HepG2 (cell line): ENCODE measurements around the gene GYG1. TPM values are rescaled to one million over a fixed set of nuclear protein-coding genes. Genes with fewer than 3 reads are reported as not detected.

ENCODE experiments used
- BORCS8-MEF2B ChIP-seq: sonication (generic); formaldehyde crosslinking; IDR thresholded peaks from 2 replicates; pipeline ENCODE4 v1.8.0; 2022; ENCODE audit warnings: mild to moderate bottlenecking, missing genetic modification reagents
- HNF1A ChIP-seq, 2 experiments: sonication (generic) in 1 of 2; formaldehyde crosslinking in 1 of 2; IDR thresholded peaks; 2 replicates each; pipeline versions ENCODE4 v1.4.0 to v1.6.1; 2016 to 2020; ENCODE audit warnings: borderline replicate concordance in 1 of 2, low read depth in 1 of 2, mild to moderate bottlenecking in 1 of 2, missing genetic modification reagents in 1 of 2
- HNF4A ChIP-seq: sonication (generic); formaldehyde crosslinking; IDR thresholded peaks from 2 replicates; pipeline ENCODE4 v1.4.0; 2020; ENCODE audit warnings: missing genetic modification reagents
- NFIC ChIP-seq: IDR thresholded peaks from 2 replicates; pipeline ENCODE4 v1.6.1; 2012; ENCODE audit warnings: mild to moderate bottlenecking, low read length, inconsistent platforms
- RCOR2 ChIP-seq: IDR thresholded peaks from 2 replicates; pipeline ENCODE4 v1.6.1; 2016; ENCODE audit warnings: missing biosample characterization, missing genetic modification reagents
- SIX4 ChIP-seq: sonication (generic); formaldehyde crosslinking; IDR thresholded peaks from 2 replicates; pipeline ENCODE4 v1.4.0; 2020; ENCODE audit warnings: missing genetic modification reagents
- SOX13 ChIP-seq, 3 experiments: fragments of 450-650 bp in 1 of 3; sonication (generic) in 1 of 3; formaldehyde crosslinking in 1 of 3; IDR thresholded peaks in 2 of 3; conservative IDR thresholded peaks in 1 of 3; 2 replicates each; pipeline versions ENCODE4 v1.5.0 to v1.6.1; 2016 to 2020; ENCODE audit warnings: antibody characterized with exemption in 1 of 3, mild to moderate bottlenecking in 1 of 3, missing compliant biosample characterization in 1 of 3, missing genetic modification reagents in 1 of 3, moderate library complexity in 1 of 3
- SOX6 ChIP-seq, 2 experiments: fragments of 450-650 bp in 1 of 2; sonication (generic) in 1 of 2; formaldehyde crosslinking in 1 of 2; IDR thresholded peaks; 2 replicates each; pipeline versions ENCODE4 v1.4.0 to v1.6.1; 2017 to 2020; ENCODE audit warnings: antibody characterized with exemption in 1 of 2, mild to moderate bottlenecking in 1 of 2, missing genetic modification reagents in 1 of 2
- SRSF4 ChIP-seq: fragments of 200-400 bp; formaldehyde crosslinking; IDR thresholded peaks from one replicate; pipeline ENCODE4 v1.6.1; 2018; ENCODE audit warnings: mild to moderate bottlenecking, low read depth, low read length, moderate library complexity; ENCODE audit not compliant: poor library complexity, severe bottlenecking
- TFAP4 ChIP-seq: sonication (generic); IDR thresholded peaks from 2 replicates; pipeline ENCODE4 v1.6.1; 2016; ENCODE audit warnings: low read depth, borderline replicate concordance
- ZGPAT ChIP-seq: IDR thresholded peaks from 2 replicates; pipeline ENCODE4 v1.6.1; 2016; ENCODE audit warnings: mild to moderate bottlenecking
- ZNF280D ChIP-seq: sonication (generic); formaldehyde crosslinking; IDR thresholded peaks from 2 replicates; pipeline ENCODE4 v1.5.1; 2020; ENCODE audit warnings: mild to moderate bottlenecking, missing genetic modification reagents
- ZNF331 ChIP-seq: sonication (generic); formaldehyde crosslinking; IDR thresholded peaks from 2 replicates; pipeline ENCODE4 v1.4.0; 2020; ENCODE audit warnings: missing genetic modification reagents
- ZNF574 ChIP-seq: sonication (generic); formaldehyde crosslinking; IDR thresholded peaks from 2 replicates; pipeline ENCODE4 v1.4.0; 2020; ENCODE audit warnings: missing genetic modification reagents
- ZNF709 ChIP-seq: sonication (generic); formaldehyde crosslinking; IDR thresholded peaks from 2 replicates; pipeline ENCODE4 v1.5.0; 2020; ENCODE audit warnings: mild to moderate bottlenecking, missing genetic modification reagents
- polyA plus RNA-seq, 8 experiments: library from polyadenylated mRNA; depleted of rRNA in 3 of 8; stranded (reverse) in 7 of 8; unstranded in 1 of 8; fragments of >200 nt; fragmentation: Illumina TruSeq in 4 of 8; extraction: Trizol in 4 of 8; gene quantifications; 2 replicates each; pipeline versions ENCODE4 v1.2.1 to v1.2.3, GENCODE V29; 2011 to 2016; ENCODE audit warnings: low read depth in 4 of 8, missing spikeins in 1 of 8, mixed read lengths in 1 of 8; ENCODE audit not compliant: insufficient read depth in 1 of 8
- total RNA-seq, 5 experiments: library from RNA; depleted of rRNA; stranded (reverse); fragments of >200 nt; fragmentation: Illumina TruSeq; extraction: Trizol; gene quantifications; 2 replicates each; pipeline ENCODE4 v1.2.3, GENCODE V29; 2016; ENCODE audit warnings: low read depth in 1 of 5

GYG1 gene
- total and polyA plus RNA-seq, 2 of the 13 experiments (the other 11 are each of a cell fraction or from before 2014, with no cell fraction given): 15.7 to 28.1 TPM

GRCh38 chr3:149010504-149010951, 19.2 kb downstream of the GYG1 start (continued):
- TF ChIP-seq ZNF709 (CRISPR knock-in tag): 0 out of 2 replicates have a peak, but pooled peaks have one; percentile 37
- TF ChIP-seq HNF4A (CRISPR knock-in tag): peak; percentile 78
- TF ChIP-seq HNF1A (IDR thresholded peaks at IDR 0.05; ENCODE audit: low read depth): no peak
- peak; percentile 51; the same call in 1 of the 2 replicates for TF ChIP-seq HNF1A (CRISPR knock-in tag; IDR thresholded peaks at IDR 0.05; ENCODE audit: borderline replicate concordance)
- TF ChIP-seq TFAP4: peak; percentile 41; the same call in 1 of the 2 replicates
- TF ChIP-seq ZNF331 (CRISPR knock-in tag): peak; percentile 31; the same call in 1 of the 2 replicates
- 0 out of 2 replicates have a peak, but pooled peaks have one; percentile 47 for TF ChIP-seq SOX13 (IDR thresholded peaks at IDR 0.05)
- TF ChIP-seq SOX13 (CRISPR knock-in tag; conservative IDR thresholded peaks at IDR 0.05 in 1 of 2, IDR thresholded peaks at IDR 0.05 in 1 of 2): peak in 1 of 2 experiments; percentile 89; a peak in 2 of 4 replicates
- peak; percentile 93 for TF ChIP-seq SIX4 (CRISPR knock-in tag)
- no peak for TF ChIP-seq ZNF280D (CRISPR knock-in tag)
- TF ChIP-seq NFIC: peak; percentile 40; the same call in 1 of the 2 replicates
- TF ChIP-seq SOX6 (IDR thresholded peaks at IDR 0.05): no peak
- TF ChIP-seq SOX6 (CRISPR knock-in tag; IDR thresholded peaks at IDR 0.05): peak; percentile 93
- peak; percentile 64; the same call in 1 of the 2 replicates for TF ChIP-seq ZGPAT
- TF ChIP-seq BORCS8-MEF2B (CRISPR knock-in tag): no peak
- no peak; the same call in 1 of the 2 replicates for TF ChIP-seq RCOR2 (CRISPR knock-in tag)
- TF ChIP-seq SRSF4: no peak
- TF ChIP-seq ZNF574 (CRISPR knock-in tag): no peak
